Right lobe of liver (tissue), 6 donors: Measurements from ENCODE around the gene CDT1. TPM values are rescaled to one million over a fixed set of nuclear protein-coding genes. Genes with fewer than 3 reads are reported as not detected.

Experiments used
- ATAC-seq, 4 donors: fragments of 200-7000 bp; cut with Tn5 transposase; one replicate each; pipeline ENCODE4 v1.9.1; 2020; ENCODE audit warnings: mild to moderate bottlenecking in 4 of 4, moderate library complexity in 4 of 4
- DNase-seq, 3 donors: peaks; one replicate each; pipeline ENCODE4 v3.0.0-alpha.2; 2020
- H3K27ac ChIP-seq, 3 donors: fragments of 200-600 bp; one replicate each; pipeline ENCODE4 v1.8.0; 2022
- H3K27me3 ChIP-seq, 2 donors: fragments of 200-600 bp; one replicate each; pipeline ENCODE4 v1.8.0; 2022
- H3K36me3 ChIP-seq, 4 donors: fragments of 200-600 bp; sonication (generic) in 1 of 4; one replicate each; pipeline versions ENCODE4 v1.5.1 to v1.8.0; 2017 to 2022; ENCODE audit warnings: control low read depth in 1 of 4
- H3K4me1 ChIP-seq, 4 donors: fragments of 200-600 bp; sonication (generic) in 1 of 4; one replicate each; pipeline versions ENCODE4 v1.5.1 to v1.8.0; 2017 to 2022; ENCODE audit warnings: control low read depth in 1 of 4
- H3K4me3 ChIP-seq, 3 donors: fragments of 200-600 bp; one replicate each; pipeline ENCODE4 v1.8.0; 2022
- H3K9me3 ChIP-seq, 4 donors: fragments of 200-600 bp; sonication (generic) in 1 of 4; one replicate each; pipeline versions ENCODE4 v1.5.1 to v1.8.0; 2017 to 2022; ENCODE audit warnings: control low read depth in 1 of 4
- POLR2A ChIP-seq: fragments of 450-650 bp; IDR thresholded peaks from one replicate; pipeline ENCODE4 v1.6.1; 2017; ENCODE audit warnings: antibody characterized with exemption, mild to moderate bottlenecking
- WGBS: methylation state at CpG from one replicate; pipeline ENCODE4 v1.1.6; 2018; ENCODE audit warnings: low coverage, low lambda C conversion rate; ENCODE audit not compliant: insufficient coverage; ENCODE audit errors: missing lambda C conversion rate; 5-methylcytosine and 5-hydroxymethylcytosine counted together
- intact Hi-C, 2 donors: fragments of 100-400 bp; cut with DNase I; formaldehyde crosslinking; loops; one replicate each; pipeline versions ENCODE4 v1.11.2 to v1.14.1; 2022
- total RNA-seq, 6 experiments: library from RNA; depleted of rRNA in 2 of 6; stranded (reverse); fragments of >200 nt in 2 of 6; fragmentation: NEBNext Ultra II Directional in 3 of 6; extraction: Animal tissue kit (Norgen Biotek cat#: 25700) in 3 of 6; gene quantifications; one replicate each; pipeline versions ENCODE4 v1.1.0 to v1.2.4, GENCODE V29; 2016 to 2023
- TF ChIP-seq, protein P1 (sequence below), 4 donors: fragments of 200-600 bp in 3 of 4; fragments of 450-650 bp in 1 of 4; IDR thresholded peaks; one replicate each; pipeline versions ENCODE4 v1.5.1 to v1.8.0; 2016 to 2022; ENCODE audit warnings: antibody characterized with exemption in 4 of 4, mild to moderate bottlenecking in 2 of 4
- donor health status: DM: no; HTN: yes; CAD: no.
- donor health status: DM: no; HTN: no; CAD: no.
- donor health status: DM: no; HTN: no; CAD: no.
- donor health status: DM: no; HTN: yes; CAD: no.
- donor health status: DM: no; HTN: yes; CAD: no.

CDT1 gene
- total RNA-seq, 6 experiments from 2014 or later, result 0.22 to 9.6 (median 0.42) TPM

DNA sequence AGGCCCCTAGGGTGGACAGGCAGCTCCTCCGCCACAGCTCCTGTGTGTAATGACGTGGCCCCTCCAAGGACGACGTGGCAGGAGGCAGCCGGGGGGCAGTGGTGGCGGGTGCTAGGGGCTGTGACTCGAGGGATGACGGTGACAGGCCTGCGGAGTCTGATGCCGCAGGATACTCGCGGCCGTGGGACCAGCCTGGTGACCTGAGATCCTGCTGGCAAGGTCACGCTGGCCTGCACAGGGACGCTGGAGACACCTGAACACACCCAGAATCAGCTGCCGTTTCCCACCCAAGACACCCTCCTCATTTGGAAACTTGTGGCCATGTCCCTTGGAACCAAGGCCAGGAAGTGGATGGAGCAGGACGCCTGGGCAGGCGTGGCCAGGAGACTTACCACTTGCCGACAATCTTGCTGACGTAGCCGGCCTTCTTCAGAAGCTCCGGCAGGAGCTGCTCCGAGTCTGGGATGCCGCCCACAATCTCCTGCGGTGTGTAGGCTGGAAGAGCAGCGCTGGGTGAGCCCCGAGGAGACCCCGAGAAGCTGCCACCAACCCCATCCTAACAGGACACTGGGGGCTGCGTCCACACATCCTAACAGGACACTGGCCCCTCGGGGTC, 37.1 kb downstream of the CDT1 start:
- H3K27ac ChIP-seq, result no peak overlapping the region
- DNase-seq (no peak), ATAC-seq (no peak)
- no peaks in the 10 kb centered on the region for H3K9me3 ChIP-seq
- intact Hi-C loops, result no loop called here
- 90% methylated on average over 2 of the region's 30 CpGs for WGBS
- H3K4me1 ChIP-seq, result no peaks in the 10 kb centered on the region
- no peak overlapping the region for H3K4me3 ChIP-seq
- no peak for TF ChIP-seq POLR2A
- TF ChIP-seq, protein P1, sequence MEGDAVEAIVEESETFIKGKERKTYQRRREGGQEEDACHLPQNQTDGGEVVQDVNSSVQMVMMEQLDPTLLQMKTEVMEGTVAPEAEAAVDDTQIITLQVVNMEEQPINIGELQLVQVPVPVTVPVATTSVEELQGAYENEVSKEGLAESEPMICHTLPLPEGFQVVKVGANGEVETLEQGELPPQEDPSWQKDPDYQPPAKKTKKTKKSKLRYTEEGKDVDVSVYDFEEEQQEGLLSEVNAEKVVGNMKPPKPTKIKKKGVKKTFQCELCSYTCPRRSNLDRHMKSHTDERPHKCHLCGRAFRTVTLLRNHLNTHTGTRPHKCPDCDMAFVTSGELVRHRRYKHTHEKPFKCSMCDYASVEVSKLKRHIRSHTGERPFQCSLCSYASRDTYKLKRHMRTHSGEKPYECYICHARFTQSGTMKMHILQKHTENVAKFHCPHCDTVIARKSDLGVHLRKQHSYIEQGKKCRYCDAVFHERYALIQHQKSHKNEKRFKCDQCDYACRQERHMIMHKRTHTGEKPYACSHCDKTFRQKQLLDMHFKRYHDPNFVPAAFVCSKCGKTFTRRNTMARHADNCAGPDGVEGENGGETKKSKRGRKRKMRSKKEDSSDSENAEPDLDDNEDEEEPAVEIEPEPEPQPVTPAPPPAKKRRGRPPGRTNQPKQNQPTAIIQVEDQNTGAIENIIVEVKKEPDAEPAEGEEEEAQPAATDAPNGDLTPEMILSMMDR (IDR thresholded peaks at IDR 0.05), result no peak
- H3K36me3 ChIP-seq, result peaks cover 0 to 8% (median 2%) of the 10 kb centered on the region in 4 donors
- H3K27me3 ChIP-seq, result no peaks in the 10 kb centered on the region

GRCh38 chr16:88841521-88842307, 38.1 kb downstream of the CDT1 start:
- Histone ChIP-seq H3K4me1 (no peaks in the 10 kb centered on the region), H3K36me3 (peaks cover 0 to 8% (median 2%) of the 10 kb centered on the region in 4 donors), H3K4me3 (no peak overlapping the region), H3K9me3 (no peaks in the 10 kb centered on the region), H3K27ac (no peak overlapping the region), H3K27me3 (no peaks in the 10 kb centered on the region)
- no CpG with 5 or more reads among the region's 40 CpGs for WGBS
- no peak for TF ChIP-seq POLR2A
- TF ChIP-seq, protein P1 (IDR thresholded peaks at IDR 0.05), result no peak
- intact Hi-C loops, result no loop called here
- ATAC-seq (no peak), DNase-seq (no peak)

GRCh38 chr16:88842308-88842756, 38.7 kb downstream of the CDT1 start:
- no peak for DNase-seq

GRCh38 chr16:88842806-88843205, 39.2 kb downstream of the CDT1 start:
- no peak for DNase-seq
- ATAC-seq, result no peak
- no peak overlapping the region for H3K27ac ChIP-seq
- H3K9me3 ChIP-seq, result no peaks in the 10 kb centered on the region
- intact Hi-C loops, result no loop called here
- H3K27me3 ChIP-seq, result no peaks in the 10 kb centered on the region
- H3K36me3 ChIP-seq, result peaks cover 0 to 8% (median 2%) of the 10 kb centered on the region in 4 donors
- H3K4me1 ChIP-seq, result no peaks in the 10 kb centered on the region
- no peak overlapping the region for H3K4me3 ChIP-seq
- TF ChIP-seq POLR2A, result no peak
- TF ChIP-seq, protein P1 (IDR thresholded peaks at IDR 0.05), result no peak
- WGBS, result 100% methylated on average over 1 of the region's 25 CpGs

More at GRCh38 chr16:88842308-88842756, 38.7 kb downstream of the CDT1 start:
- TF ChIP-seq, protein P1 (IDR thresholded peaks at IDR 0.05), result no peak
- no peak for TF ChIP-seq POLR2A
- no peaks in the 10 kb centered on the region for H3K9me3 ChIP-seq
- H3K36me3 ChIP-seq, result peaks cover 0 to 8% (median 2%) of the 10 kb centered on the region in 4 donors
- no peak overlapping the region for H3K4me3 ChIP-seq
- 100% methylated on average over 5 of the region's 15 CpGs for WGBS
- no peaks in the 10 kb centered on the region for H3K4me1 ChIP-seq
- H3K27ac ChIP-seq, result no peak overlapping the region
- no peaks in the 10 kb centered on the region for H3K27me3 ChIP-seq
- intact Hi-C loops, result no loop called here
- ATAC-seq, result no peak
